KMS-11 (cell line): ENCODE results near the gene FBXL7.

ENCODE experiments used
- H2AFZ ChIP-seq: fragments of 200-600 bp; sonication (generic); 2 replicates; pipeline ENCODE4 v1.6.1; 2016; ENCODE audit warnings: antibody characterized with exemption, mixed run types, low read depth
- H3K27ac ChIP-seq: fragments of 200-600 bp; sonication (generic); 2 replicates; pipeline ENCODE4 v1.6.1; 2016; ENCODE audit warnings: mild to moderate bottlenecking, mixed run types
- H3K27me3 ChIP-seq: fragments of 200-600 bp; sonication (generic); 2 replicates; pipeline ENCODE4 v1.6.1; 2017; ENCODE audit warnings: mild to moderate bottlenecking, low read depth, mixed run types, moderate library complexity; ENCODE audit not compliant: insufficient read depth
- H3K36me3 ChIP-seq: fragments of 200-600 bp; sonication (generic); 2 replicates; pipeline ENCODE4 v1.6.1; 2017; ENCODE audit warnings: mild to moderate bottlenecking, mixed run types; ENCODE audit not compliant: insufficient read depth
- H3K4me1 ChIP-seq: fragments of 200-600 bp; sonication (generic); 2 replicates; pipeline ENCODE4 v1.6.1; 2016; ENCODE audit warnings: mild to moderate bottlenecking, low read depth, mixed run types; ENCODE audit not compliant: poor library complexity, severe bottlenecking
- H3K4me2 ChIP-seq: fragments of 200-600 bp; sonication (generic); 2 replicates; pipeline ENCODE4 v1.7.0; 2016; ENCODE audit warnings: mild to moderate bottlenecking, mixed run types
- H3K4me3 ChIP-seq: fragments of 200-600 bp; sonication (generic); IDR thresholded peaks from 2 replicates; pipeline ENCODE4 v1.6.1; 2017; ENCODE audit warnings: low read depth, low read length, mixed read lengths; ENCODE audit not compliant: insufficient read depth
- H3K79me2 ChIP-seq: fragments of 200-600 bp; sonication (generic); 2 replicates; pipeline ENCODE4 v1.6.1; 2016; ENCODE audit warnings: low read depth, mixed run types; ENCODE audit not compliant: insufficient read depth
- H3K9ac ChIP-seq: fragments of 200-600 bp; sonication (generic); 2 replicates; pipeline ENCODE4 v1.6.1; 2016; ENCODE audit warnings: mild to moderate bottlenecking, mixed run types
- H4K20me1 ChIP-seq: fragments of 200-600 bp; sonication (generic); 2 replicates; pipeline ENCODE4 v1.6.1; 2016; ENCODE audit warnings: mild to moderate bottlenecking, mixed run types; ENCODE audit not compliant: insufficient read depth
- TF ChIP-seq, protein P1 (sequence below): fragments of 200-600 bp; sonication (generic); conservative IDR thresholded peaks from 2 replicates; pipeline ENCODE4 v1.6.1; 2017; ENCODE audit warnings: low read depth, mild to moderate bottlenecking, antibody characterized with exemption, low read length, moderate library complexity, mixed read lengths

The FBXL7 gene

DNA sequence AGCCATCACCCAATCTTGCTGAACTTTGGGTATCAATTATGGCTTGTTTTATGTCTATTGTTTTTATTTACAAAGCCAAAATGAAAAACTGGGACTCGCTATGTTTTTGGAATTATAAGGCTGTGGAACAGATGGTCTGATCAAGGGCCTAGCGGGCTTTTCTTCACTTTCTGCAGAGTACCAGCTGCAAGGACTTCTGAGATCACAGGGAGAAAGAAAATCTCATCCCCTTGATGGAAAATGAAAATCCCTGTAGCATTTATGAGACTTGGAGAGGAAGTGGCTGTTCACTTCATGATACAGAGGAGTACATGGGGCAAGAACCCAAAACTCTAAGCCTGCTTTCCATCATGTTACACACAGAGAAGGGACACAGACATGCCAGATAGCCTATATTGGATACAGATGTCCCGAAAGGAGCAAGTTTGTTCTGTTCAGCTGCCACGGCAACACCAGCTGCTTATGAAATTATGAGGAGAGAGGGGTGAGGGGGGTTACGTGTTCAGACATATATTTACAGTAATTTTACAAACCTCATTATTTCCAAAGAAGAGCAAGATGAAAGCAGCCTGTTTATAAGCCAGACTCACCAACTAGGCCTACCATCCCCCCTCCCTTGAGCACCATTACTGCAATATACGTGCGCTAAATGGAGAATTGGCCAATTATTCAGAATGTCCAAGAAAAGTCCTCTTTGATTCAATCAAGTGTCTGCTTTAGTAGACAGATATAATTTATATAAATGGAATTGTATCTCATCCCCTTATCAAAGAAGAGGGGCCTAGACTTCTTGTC is 459.6 kb downstream of the FBXL7 start:
- Histone ChIP-seq H3K4me3 (no peak overlapping the region), H3K9ac (no peak overlapping the region), H3K27ac (no peak overlapping the region)

DNA sequence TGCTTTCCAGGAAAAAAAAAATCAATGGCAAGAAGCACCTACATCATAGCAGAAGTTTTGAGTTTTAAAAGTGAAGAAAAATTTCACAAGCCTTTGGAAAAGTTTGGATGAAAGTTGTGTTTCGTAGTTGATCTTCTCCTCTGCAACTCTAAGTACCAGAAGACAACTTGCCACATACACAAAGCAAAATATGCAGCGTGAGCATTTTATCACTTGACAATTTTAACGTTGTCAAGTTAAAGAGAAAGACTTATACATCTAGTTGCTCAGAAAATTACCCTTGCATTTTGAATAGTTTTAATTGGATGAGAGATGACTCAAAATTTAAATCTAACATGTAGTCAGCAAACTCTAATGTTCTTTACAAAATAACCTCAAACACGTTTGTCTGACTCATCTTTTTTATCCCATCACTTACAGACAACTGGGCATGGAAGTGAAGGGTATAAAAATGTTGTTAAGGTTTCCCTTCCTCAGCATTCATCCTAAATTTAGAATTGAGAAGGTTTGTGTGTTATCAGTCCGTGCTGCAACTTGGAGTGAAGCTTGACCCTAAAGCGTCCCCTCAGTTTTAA is 466.2 kb downstream of the FBXL7 start:
- Histone ChIP-seq H2AFZ (no peak overlapping the region), H3K27me3 (no peaks in the 10 kb centered on the region), H3K36me3 (no peaks in the 10 kb centered on the region), H3K27ac (no peak overlapping the region), H4K20me1 (no peaks in the 10 kb centered on the region), H3K4me3 (no peak overlapping the region), H3K9ac (no peak overlapping the region), H3K79me2 (no peaks in the 10 kb centered on the region), H3K4me1 (peaks cover 8% of the 10 kb centered on the region), H3K4me2 (no peak overlapping the region)
- TF ChIP-seq, protein P1, sequence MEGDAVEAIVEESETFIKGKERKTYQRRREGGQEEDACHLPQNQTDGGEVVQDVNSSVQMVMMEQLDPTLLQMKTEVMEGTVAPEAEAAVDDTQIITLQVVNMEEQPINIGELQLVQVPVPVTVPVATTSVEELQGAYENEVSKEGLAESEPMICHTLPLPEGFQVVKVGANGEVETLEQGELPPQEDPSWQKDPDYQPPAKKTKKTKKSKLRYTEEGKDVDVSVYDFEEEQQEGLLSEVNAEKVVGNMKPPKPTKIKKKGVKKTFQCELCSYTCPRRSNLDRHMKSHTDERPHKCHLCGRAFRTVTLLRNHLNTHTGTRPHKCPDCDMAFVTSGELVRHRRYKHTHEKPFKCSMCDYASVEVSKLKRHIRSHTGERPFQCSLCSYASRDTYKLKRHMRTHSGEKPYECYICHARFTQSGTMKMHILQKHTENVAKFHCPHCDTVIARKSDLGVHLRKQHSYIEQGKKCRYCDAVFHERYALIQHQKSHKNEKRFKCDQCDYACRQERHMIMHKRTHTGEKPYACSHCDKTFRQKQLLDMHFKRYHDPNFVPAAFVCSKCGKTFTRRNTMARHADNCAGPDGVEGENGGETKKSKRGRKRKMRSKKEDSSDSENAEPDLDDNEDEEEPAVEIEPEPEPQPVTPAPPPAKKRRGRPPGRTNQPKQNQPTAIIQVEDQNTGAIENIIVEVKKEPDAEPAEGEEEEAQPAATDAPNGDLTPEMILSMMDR = no peak

More for the DNA sequence above, 459.6 kb downstream of the FBXL7 start:
- Histone ChIP-seq H3K4me1 (no peaks in the 10 kb centered on the region), H3K79me2 (no peaks in the 10 kb centered on the region), H3K4me2 (no peak overlapping the region), H2AFZ (no peak overlapping the region), H3K27me3 (no peaks in the 10 kb centered on the region), H3K36me3 (no peaks in the 10 kb centered on the region), H4K20me1 (no peaks in the 10 kb centered on the region)
- TF ChIP-seq, protein P1 = no peak

DNA sequence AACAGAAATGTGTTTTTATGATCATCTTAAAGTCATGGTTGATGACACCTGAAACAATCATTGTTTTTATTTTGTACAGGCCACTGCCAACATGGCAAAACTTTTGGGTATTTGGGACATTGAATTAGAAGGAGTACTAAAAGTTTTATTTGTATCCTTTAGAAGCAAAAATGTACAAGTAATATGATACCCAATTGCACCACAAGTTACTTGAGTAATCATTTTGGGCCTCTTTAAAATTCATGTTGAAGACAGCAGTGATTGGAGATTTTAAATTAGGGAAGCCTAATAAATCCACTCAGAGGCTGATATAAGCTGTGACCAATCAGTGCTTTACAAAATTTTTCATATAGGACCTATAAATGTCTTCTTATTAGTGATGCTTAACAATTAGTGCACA is 466.7 kb downstream of the FBXL7 start:
- Histone ChIP-seq H3K79me2 (no peaks in the 10 kb centered on the region), H3K4me2 (no peak overlapping the region), H4K20me1 (no peaks in the 10 kb centered on the region)

DNA sequence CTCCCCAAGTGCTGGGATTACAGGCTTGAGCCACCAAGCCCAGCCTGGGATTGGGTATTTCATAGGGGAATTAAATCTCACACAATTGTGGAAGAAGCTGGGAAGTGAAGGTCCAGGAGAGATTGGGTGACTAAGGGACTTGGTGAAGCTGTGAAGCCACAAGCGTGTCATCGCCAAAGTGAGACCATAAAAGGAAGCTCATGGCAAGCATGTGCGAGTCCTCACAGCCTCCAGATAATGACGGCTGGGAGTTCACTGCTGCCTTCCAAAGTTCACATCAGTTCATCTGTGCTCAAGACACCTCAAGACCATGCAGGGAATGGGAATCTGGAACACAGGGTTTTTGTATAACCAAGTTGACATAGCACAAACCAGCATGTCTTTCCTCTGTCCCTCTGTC is 469.0 kb downstream of the FBXL7 start:
- Histone ChIP-seq H4K20me1 (no peaks in the 10 kb centered on the region), H3K4me3 (no peak overlapping the region), H3K27ac (no peak overlapping the region), H3K36me3 (no peaks in the 10 kb centered on the region), H3K4me2 (no peak overlapping the region), H3K27me3 (no peaks in the 10 kb centered on the region), H2AFZ (no peak overlapping the region), H3K9ac (no peak overlapping the region), H3K4me1 (peaks cover 8% of the 10 kb centered on the region), H3K79me2 (no peaks in the 10 kb centered on the region)
- TF ChIP-seq, protein P1 = no peak

More for the DNA sequence above, 466.7 kb downstream of the FBXL7 start:
- Histone ChIP-seq H2AFZ (no peak overlapping the region), H3K36me3 (no peaks in the 10 kb centered on the region), H3K9ac (no peak overlapping the region), H3K4me3 (no peak overlapping the region), H3K27ac (no peak overlapping the region), H3K4me1 (peaks cover 8% of the 10 kb centered on the region), H3K27me3 (no peaks in the 10 kb centered on the region)
- TF ChIP-seq, protein P1 = no peak
